ENCODE results near the gene COLEC11.
"Not testable (repeated sequence)": the region's sequence is repeated elsewhere in the genome, so short reads cannot be mapped to it uniquely, and the experiment has no call there.

Gene COLEC11

DNA sequence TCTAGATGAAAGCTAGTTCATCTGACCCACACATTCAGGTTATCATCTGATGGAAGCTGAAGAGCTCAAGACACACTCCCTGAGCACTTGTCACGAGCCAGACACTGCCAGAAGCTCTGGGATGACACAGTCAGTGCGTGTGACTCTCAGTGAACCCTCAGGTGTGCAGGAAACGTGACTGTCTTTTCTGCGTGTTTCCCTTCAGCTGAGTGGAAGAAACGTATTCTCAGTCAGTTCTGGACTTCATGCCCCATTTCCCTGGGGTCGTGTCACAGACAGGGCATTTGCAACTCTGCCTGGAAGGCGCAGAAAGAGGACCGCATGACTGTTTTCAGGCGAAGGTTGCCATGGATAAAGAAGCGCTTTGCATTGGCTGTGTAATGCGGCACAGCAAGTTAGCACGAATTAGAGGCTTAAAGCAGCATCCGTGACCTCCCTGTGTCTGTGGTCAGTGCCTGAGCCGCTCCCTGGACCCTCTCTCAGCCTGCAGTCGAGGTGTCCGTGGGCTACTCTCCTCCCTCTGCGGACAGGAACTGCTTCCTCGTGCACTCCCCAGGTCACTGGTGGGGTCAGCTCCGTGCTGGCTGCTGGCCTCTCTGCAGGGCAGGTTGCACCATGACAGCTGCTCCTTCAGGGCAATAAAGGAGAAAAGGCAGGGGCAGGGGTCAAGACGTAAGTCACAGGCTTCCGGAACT, 59.8 kb downstream of the COLEC11 start:
- DNase-seq (ENCODE audit: low read depth in 2 of 2): no peak

DNA sequence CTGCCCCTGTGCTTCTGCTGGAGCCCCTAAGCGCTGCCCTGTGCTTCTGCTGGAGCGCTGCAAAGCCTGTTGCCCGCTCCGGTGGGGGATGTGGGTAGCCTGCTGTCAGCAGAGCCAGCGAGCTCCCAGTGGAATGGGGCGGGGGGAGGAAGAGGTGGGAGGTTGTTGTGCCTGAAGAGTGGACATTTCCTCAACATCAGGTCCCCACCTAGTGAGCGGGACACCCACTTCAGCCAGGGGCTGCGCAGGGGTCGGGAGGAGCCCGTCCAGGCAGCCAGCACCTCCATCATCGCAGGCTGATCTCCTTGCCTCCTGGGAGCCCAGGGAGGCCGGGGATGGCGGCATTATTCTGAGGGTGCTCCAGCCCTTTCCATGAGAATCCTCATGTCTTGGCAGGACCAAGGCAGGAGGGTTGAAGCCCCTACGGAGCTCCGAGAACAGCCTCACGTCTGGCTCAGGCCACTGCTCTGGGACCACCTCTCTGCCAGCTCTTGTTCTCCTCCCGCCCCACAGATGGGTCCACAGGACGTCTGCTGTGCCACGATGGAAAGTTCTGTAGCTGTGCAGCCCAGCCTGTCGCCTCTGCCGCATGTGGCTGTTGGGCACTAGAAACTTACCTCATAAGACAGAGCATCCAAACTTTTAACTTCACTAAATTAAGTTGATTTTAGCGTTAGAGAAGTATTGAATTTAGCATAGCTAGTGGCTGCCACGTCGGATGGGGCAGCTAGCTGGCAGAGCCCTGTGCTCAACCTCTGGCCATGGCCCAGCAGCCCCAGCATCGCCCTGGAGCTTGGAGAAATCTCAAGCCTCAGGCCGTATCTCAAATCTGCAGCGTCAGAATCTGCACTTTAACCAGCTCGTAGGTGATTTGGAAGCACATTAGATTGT, 61.2 kb downstream of the COLEC11 start:
- no peak for DNase-seq (ENCODE audit: low read depth in 2 of 2)

DNA sequence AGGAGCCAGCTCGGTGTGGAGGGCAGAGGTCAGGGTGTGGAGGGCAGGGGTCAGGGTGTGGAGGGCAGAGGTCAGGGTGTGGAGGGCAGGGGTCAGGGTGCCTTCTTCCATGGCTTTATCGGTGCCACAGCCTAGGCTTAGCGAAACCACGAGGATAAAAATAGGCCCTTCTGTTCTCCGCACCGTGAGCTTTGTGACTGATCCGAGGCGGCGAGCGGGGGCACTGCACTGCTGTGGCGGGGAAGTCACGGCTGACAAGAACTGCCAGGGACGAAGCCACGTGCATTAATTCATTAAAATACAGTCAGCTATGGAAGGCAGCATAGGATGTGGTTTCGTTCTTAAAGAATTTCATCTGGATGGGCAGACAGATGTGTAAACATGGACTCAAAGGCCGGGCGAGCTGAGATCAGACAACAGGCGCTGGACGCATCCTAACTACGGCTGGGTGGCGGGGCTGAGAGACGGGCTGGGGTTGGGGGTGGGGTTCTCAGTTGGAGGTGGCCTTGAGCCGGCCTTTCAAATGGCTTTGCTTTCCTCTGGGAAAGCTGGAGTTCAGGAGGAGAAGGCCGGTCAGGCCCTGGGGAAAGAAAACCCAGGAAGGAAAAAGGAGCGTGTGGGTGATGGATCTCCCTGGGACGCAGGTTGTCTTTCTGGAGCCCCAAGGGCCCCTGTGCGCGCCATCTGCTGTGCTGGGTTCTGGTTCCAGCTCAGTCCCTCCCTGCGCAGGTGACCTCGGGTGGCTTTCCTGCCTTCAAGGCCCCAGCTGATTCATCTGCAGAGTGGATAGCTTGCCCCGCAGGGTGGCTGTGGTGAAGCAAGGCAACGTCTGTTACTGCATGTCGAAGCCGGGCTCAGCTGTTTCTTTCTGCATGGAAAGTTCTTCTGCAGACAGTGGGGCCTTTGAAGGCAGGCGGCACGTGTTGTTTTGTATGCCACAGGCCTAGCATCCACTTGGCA, 62.1 kb downstream of the COLEC11 start:
- DNase-seq (ENCODE audit: low read depth in 2 of 2): no peak

DNA sequence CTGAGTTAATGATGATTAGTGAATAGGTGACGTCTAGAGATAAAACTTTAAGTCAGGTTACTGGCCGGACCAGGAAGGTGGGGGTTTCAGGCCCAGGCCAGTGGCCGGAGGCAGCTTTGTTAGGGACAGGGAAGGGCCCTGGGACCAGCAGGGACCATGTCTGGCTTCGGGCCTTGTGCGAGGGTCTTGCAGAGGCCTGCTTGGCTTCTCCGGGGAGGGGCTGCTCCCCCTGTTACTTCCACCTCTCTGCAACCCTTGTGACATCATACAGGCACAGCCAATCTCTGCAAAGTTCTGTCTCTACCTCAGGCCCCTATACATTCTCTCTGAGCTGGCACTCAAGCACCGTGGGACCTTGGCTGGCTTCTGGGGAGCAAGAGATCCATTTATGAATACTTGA, 63.0 kb downstream of the COLEC11 start, which contains the start of gene ALLC:
Gene ALLC, plus strand, starts transcription at position 320 of the 400 bp plus-strand sequence. CDS start 12,958 bp downstream, outside the sequence.
- DNase-seq (ENCODE audit: low read depth in 2 of 2): no peak

DNA sequence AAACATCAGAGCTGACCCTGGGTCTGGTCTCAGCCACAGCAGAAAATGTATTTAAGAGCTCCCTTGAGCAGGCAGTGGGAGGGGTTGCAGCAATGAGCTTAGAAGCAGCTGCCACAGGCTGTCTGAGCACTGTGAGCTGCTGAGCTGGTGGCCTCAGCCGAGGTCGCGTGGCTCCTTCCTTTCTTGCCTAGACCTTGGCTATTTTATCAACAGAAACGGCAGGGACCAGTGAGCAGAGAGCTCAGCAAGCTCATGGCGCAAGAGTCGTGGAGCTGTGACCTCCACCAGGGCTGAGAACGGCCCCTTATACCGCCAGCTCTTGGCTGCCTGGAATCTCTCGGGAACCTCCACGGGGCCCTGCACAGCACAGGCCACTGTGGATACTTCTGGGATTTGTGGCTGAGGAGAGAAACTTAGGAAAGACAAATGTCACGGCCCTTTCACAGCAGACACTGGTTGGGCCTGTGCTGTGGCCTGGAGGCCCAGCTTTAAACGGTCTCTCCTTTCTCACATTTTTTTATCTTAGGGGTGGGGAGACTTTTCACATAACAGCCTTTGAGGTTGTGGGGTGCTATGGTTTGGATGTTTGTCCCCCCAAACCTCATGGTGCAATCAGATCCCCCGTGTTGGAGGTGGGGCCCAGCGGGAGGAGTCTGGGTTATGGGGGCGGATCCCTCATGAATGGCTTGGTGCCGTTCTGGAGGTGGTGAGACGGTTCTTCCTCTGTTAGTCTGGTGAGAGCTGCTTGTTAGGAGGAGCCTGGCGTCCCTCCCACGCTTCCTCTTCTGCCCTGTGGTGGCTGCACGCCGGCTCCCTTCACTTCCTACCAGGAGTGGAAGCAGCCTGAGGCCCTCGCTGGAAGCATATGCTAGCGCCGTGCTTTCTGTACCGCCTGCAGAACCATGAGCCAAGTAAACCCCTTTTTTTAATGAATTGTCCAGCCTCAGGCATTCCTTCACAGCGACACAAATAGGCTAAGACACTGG, 64.8 kb downstream of the COLEC11 start:
- DNase-seq (ENCODE audit: low read depth in 2 of 2): no peak

DNA sequence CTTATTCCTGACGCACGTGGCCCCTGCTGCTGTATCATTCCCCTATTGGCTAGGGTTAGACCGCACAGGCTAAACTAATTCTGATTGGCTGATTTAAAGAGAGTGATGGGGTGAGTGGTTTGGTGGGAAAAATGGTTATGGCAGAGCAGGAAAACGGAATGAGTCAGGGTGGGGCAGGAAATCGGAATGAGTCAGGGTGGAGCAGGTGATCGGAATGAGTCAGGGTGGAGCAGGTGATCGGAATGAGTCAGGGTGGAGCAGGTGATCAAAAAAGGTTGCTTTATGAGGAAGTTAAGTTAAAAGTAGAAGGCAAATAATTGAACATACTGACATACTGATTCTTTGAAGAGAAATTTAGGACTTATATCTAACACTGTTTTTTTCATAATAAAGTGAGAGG, 65.7 kb downstream of the COLEC11 start:
- DNase-seq (ENCODE audit: low read depth in 2 of 2): not testable (repeated sequence)

DNA sequence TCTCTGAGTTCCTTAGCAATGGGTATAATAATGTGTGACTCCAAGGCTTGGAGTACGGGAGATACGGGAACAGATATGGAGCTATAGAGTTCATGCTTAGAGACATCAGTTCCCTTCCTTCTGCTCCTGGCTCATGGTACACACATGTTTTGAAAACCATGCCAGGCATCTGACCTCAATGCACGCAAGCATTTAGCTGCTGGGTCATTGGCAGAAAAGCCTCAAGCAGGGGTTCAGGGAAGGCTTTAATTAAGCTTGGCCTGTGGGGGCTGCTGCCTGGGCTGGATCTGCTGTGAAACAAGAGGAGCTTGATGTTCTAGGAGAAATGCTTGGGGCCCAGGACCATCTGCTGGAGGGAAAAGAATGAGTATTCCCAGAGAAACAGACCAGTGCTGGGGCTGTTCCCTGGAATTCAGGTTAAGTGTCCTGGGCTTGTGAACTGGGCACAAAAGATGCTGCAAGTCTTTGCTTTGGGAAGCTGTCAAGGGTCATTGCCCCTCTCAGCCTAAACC, 66.3 kb downstream of the COLEC11 start:
- DNase-seq (ENCODE audit: low read depth in 2 of 2): no peak

DNA sequence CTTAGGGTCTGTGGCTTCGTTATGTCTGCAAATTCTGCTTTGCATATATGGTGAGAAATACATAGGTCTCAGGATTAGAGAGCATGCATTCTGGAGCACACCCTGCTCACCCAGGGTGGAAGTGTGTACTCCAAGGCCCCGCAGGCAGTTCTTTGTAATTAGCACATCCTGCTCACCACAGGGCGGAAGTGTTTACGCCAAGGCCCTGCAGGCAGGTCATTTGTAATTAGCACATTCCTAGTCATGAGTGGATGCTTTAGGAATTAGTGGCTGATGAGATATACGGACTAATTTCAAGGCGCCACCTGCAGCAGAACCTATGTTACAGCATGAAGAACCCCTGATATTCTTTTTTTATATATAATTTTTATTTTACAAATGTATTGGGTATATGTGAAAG, 67.3 kb downstream of the COLEC11 start:
- no peak for DNase-seq (ENCODE audit: low read depth in 2 of 2)

DNA sequence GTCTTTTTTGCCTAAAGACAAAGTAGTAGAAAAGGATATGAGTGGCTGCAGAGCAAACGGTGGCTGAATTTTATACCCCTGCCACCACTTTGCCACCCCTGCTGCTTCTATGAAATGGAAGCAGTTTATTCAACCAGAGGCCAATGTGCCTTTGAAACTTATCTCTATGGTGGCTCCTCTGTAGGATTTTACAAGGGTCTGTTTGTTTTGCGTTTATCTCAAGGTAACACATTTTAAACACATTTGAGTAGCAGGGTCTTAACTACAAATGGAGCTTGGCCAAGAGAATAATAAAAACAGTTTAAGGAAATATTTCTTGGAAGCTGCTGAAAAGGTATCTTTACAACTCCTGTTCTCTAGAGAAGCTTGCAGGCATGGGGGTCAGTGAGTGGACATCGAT, 69.2 kb downstream of the COLEC11 start:
- DNase-seq (ENCODE audit: low read depth in 2 of 2): no peak

DNA sequence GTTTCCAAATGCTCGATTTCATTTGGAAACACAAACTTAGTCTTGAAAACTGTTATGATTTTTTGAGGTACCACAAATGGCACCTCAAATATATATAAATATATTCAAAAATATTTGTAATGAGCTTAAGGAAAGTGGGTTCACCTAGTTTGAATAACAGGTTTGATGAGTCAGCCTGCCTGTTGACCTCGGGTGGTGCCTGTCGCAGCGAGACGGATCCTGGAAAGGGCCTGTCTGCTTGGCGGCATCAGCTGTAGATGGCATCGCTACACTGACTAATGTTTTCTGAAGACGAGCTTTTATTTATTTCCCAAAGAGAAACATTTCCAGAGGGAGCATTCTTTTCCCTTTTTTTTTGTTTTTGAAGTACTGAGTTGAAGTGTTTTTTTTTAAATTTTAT, 70.0 kb downstream of the COLEC11 start:
- no peak for DNase-seq (ENCODE audit: low read depth in 2 of 2)

DNA sequence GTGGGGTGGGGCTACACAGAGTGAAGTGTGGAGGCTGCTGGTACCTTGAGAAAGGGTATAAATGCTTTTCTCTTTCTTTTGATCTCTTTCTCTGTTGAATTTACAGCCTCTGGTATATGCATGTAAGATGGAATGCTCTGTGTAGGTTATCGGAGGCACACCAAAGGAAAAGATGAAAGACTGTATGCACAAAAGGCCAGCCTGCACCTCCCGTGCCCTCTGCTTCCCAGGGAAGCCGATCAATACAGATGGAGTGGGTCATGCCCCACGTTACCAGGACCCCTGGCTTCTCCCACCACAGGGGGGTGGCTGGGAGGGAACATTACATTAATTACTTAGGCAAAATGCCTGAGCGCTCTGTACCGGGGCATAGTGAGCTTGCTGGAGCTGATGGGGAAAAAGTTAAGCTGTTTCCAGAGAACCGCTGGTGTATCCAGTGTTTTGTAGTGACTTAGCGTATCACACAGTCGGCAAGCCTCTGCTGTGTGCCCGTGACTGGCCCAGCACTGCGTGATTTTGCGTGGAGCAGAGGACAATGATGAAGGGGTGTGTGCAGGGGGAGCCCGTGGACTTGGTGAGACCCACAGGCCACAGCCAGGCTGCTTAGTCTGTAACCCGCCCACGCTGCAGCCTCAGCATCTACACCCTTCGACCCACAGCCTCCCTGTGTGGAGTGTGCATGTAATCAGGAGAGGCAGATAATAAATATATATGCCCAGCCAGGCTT, 71.1 kb downstream of the COLEC11 start:
- DNase-seq (ENCODE audit: low read depth in 2 of 2): no peak

DNA sequence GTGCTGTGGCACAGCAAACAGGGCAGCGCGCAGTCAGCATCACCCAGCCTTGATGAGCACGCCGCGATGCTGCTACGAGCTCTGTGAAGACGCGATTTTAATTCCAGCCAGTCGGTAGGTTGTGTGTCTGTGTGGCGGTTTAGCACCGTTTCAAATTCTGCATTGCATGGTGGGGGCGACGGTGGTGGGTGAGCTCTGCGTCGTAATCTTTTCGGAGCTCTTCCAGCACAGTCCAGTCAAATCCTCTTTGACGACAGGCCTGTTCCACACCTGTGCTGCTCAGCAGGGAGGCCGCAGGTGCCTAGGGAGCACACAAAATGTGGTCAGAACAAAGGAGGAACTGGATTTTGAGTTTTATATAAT, 71.7 kb downstream of the COLEC11 start:
- no peak for DNase-seq (ENCODE audit: low read depth in 2 of 2)

DNA sequence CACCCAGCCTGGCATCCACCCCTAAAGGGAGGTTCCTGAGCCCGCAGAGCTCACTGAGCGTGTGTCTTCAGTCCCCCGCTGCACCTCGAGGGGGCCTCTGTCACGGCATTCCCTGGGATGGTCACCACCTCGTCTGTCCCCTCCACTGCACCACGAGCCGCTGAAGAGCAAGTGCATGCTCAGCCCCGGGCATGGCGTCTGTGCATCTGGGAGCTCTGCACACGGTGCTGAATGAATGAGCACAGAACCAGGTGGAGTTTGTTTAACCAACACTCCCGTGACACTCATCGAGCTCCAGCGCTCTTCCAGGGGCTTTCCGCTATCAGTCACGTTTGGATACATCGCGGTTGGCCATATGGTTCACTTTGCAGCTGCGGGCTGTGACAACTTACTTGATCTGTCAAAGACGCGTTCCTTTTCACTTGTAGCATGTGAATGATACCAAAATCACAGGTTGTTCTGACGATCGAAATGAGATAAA, 72.3 kb downstream of the COLEC11 start:
- no peak for DNase-seq (ENCODE audit: low read depth in 2 of 2)

DNA sequence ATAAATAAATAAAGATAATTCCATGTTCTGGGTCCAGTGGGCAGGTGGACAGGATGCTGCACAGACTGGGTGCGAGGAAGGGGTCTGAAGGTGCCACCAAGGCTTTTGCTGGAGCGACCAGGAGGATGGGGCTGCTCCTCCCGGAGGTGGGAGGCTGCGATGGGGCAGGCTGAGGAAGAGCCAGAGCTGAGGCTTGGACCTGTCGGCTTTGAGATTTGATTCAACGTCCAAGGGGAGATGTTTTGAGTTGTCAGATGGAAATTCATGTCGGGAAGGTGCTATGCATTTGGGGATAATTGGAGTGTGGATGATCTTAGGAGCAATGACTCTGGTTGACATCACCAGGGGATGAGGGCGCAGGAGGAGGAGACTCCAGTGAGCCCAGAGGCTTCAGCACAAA, 74.7 kb downstream of the COLEC11 start:
- no peak for DNase-seq (ENCODE audit: low read depth in 2 of 2)

DNA sequence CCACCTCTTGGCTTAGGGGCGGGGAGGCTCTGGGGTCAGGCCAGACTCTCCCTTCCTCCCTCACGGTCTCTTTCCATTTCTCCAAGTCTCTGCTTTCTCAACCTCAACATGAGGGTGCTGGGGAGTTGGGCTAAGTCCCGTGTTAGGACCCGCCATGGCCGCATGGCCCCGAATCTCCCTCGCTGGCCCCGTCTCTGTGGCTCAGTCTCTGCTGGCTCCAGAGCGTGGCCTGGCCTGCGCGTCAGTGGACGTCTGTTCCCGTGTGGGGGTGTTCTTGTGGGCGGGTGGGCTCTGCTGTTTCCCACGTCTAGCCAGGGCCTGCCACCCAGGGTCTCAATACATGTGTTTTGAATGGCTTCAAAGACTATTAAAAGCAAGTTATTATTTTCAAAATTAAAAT, 75.5 kb downstream of the COLEC11 start:
- no peak for DNase-seq (ENCODE audit: low read depth in 2 of 2)

DNA sequence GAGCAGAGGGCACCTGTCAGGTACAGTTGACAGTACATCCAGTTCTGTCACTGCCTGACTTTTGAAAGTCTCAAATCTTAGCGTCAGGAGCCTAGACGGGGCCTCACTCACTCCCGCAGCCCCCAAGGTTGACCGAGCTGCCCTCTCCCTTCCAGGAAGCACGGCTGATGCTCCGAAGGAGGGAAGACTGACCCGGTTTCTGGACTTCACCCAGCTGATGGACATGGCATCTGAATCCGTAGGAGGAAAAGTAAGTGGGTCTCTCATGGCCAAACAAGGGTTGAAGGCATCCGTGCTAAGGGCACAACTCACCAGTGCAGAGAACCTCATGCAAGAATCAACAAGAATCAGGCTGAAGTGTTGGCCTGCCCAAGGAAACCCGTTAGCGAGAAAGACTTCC, 76.0 kb downstream of the COLEC11 start:
- no peak for DNase-seq (ENCODE audit: low read depth in 2 of 2)

DNA sequence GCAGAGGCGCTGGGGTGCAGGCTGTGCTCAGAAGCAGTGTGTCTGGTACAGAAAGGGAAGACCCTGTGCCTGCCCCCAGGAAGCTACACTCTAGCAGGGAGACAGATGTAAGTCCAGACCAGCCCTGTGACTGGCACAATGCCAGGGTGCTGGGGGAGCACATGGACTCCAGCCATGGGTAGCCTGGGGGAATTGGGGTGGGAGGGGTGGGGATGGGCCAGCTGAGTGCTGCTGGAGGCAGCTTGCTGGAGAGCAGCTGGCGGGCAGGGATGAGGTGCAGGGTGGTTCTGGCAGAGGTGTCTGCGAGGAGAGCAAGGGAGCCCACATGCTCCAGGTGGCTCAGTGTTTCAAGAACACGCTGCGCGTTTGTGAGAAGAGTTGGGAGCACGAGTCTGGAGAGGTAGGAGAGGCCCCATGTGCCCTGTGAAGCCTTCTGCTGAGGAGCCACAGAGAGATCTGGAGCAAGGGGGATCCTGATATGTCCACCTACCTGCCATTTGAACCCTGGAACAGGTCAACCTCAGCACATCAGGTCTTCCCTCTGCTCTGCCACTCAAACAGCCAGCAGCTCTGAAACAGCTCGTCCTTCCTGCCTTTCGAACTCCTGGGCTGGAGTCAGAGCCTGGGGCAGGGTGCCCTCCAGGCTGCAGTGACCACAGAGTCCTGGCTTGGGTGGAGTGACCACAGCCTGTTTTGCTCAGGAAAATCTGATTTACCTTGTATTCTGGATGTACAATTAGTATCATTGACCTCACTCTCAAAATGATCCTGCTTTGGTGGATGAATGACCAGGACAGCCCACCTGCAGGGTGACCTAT, 78.2 kb downstream of the COLEC11 start:
- no peak for DNase-seq (ENCODE audit: low read depth in 2 of 2)

DNA sequence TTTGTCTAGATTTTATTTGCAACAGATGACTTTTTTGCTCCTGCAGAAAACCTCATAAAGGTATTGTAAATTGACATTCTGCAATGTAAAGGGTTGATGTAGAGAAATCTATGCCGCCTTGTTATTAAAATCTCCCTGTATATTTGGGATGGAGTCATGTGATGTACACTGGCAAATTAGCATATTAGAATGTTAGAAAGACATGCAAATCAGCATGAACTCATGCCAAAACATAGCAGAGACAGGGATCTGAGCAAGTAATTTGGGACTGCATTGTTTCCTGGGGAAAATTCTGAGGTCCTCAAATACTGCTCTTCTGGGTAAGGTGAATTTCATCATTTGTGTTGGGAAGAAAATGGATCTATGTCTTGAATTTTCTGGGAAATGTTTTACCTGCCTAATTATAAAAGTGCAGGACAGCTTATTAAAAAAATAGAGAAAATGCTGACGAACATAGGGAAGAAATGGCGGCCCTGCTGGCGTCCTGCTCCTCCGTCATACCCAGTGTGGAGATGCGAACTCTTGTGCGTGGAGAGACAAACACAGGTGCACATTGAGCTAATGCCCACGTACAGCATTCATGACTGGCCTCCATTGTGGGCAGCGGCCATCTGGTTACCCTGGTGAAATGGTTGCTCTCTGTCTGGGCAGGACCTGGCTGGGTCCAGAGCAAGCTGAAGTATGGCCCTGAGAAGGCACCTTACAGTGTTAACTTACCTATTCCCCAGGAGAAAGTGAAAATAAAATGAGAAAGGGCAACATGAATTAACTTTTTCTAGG, 79.3 kb downstream of the COLEC11 start:
- DNase-seq (ENCODE audit: low read depth in 2 of 2): no peak

Data from stimulated activated CD8-positive, alpha-beta memory T cell treated with anti-CD3 and anti-CD28 coated beads, Interleukin-7, amount 100 ng/mL, for 1 hour (primary cell).